ENCODE results near the gene SPACDR.
"Not testable (repeated sequence)": the region's sequence is repeated elsewhere in the genome, so short reads cannot be mapped to it uniquely, and the experiment has no call there.

SPACDR gene

DNA sequence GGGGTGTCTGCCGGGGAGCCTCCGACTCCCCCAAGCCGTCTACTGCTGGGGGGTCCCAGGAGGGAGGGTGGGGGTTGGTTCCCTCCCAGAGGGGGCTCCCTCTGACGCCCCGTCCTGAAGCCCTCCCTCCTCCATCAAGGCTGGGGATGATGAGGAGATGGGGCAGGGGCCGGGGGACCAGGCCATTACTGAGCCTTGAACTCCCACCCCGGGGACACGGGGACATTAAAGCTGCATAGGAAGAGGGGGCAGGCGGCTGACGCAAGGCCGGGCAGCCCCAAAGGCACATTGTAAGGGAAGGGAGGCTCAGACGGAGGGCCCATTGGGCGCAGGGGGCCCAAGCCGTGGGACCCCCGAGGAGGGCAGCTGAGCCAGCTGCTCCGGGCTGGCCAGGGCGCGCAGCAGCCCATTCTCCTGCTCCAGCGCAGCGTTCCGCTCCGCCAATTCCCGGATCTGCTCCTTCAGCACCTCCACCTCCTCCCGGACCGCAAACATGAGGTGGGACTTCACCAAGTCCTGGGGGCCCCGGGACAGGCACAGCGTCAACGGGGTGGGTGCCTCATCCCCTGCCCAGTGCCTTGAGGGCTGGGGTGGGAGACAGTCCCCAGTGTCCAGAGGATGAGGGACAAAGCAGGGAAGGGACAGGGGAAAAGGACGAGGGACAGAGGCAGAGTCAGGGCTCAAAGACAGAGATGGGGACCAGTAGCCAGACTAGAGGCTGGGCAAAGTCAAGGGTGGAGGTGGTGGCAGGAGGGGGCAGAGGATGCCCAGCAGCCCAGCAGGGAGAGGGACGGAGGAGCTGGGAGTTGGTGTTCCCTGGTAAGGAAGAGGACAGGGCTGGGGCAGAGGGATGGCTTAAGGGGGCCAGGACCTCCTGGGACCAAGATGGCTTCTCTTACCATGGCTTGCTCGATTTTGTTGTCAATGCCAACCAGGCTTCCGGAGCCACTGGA, 2.9 kb upstream of the SPACDR start:
- no peak for DNase-seq (ENCODE audit: low read depth in 2 of 2)

GRCh38 chr7:100465702-100466311, 1.7 kb upstream of the SPACDR start:
- DNase-seq (ENCODE audit: low read depth in 2 of 2): no peak

DNA sequence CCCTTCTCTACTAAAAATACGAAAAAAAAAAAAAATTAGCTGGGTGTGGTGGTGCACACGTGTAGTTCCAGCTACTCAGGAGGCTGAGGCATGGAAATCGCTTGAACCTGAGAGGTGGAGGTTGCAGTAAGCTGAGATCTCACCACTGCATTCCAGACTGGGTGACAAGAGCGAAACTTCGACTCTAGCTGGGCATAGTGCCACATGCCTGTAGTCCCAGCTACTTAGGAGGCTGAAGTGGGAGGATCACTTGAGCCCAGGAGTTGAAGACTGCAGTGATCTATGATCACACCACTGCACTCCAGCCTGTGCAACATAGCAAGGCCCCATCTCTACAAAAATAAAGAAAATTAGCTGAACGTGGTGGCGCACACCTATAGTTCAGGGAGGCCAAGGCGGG, 1.2 kb upstream of the SPACDR start:
- no peak for DNase-seq (ENCODE audit: low read depth in 2 of 2)

GRCh38 chr7:100464791-100465190, 731 bp upstream of the SPACDR start:
- DNase-seq (ENCODE audit: low read depth in 2 of 2): no peak

GRCh38 chr7:100457033-100457432, 7.0 kb downstream of the SPACDR start:
- DNase-seq (ENCODE audit: low read depth in 2 of 2): no peak

- no peak for DNase-seq (ENCODE audit: low read depth in 2 of 2)
Measured at GRCh38 chr7:100456562-100456961, 7.5 kb downstream of the SPACDR start.

GRCh38 chr7:100455206-100455605, 8.9 kb downstream of the SPACDR start:
- DNase-seq (ENCODE audit: low read depth in 2 of 2): no peak

- DNase-seq (ENCODE audit: low read depth in 2 of 2): not testable (repeated sequence)
Measured at GRCh38 chr7:100453854-100454253, 10.2 kb downstream of the SPACDR start.

DNA sequence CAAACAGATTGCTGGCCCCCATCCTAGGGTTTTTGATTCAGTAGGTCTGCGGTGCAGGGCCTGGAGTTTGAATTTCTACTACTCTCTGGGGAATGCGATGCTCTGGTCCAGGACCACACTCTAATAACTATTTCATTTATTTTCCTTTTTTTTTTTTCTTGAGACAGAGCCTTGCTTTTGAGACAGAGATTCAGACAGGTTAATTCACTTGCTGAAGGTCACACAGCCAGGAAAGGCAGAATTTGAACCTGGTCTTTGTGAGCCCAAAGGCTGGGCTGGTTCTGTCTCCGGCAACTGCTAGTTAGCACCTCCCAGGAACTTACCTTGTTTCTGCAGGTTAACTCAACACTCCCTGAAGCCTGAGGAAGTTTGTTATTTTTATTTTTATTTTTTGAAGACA, 11.5 kb downstream of the SPACDR start:
- no peak for DNase-seq (ENCODE audit: low read depth in 2 of 2)

DNA sequence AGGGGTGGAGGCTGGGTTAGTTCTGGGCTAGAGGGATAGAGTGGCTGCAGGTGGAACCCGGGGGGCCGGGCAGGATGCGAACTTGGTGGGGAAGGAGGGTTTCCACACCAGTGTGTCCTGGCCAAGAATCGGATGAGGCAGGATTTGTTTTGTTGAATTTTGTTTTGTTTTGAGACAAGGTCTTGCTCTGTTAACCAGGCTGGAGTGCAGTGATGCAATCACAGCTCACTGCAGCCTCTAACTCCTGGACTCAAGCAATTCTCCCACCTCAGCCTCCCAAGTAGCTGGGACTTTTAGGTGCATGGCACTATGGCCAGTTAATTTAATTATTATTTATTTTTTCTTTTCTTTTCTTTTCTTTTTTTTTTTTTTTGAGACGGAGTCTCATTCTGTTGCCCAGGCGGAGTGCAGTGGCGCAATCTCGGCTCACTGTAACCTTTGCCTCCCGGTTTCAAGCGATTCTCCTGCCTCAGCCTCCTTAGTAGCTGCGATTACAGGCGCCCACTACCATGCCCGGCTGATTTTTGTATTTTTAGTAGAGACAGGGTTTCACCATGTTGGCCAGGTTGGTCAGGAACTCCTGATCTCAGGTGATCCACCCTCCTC, 14.8 kb downstream of the SPACDR start:
- DNase-seq (ENCODE audit: low read depth in 2 of 2): no peak

GRCh38 chr7:100447363-100447762, 16.7 kb downstream of the SPACDR start:
- DNase-seq (ENCODE audit: low read depth in 2 of 2): not testable (repeated sequence)

DNA sequence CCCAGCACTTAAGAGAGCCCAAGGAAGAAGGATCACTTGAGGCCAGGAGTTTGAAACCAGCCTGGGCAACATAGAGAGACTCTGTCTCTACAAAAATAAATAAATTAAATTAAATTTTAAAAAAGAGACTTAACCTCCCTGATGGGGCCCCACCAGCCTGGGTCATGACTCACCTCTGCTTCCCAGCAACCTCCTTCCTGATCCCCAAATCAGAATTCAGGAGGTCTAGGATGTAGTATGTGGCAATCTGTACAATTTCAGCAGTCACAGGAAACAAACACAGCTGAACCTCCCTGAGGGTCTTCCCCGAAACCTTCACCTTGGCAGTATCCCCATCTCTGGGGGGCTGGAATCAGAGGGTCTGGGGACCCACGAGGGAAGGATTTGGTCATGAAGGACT, 18.0 kb downstream of the SPACDR start:
- DNase-seq (ENCODE audit: low read depth in 2 of 2): no peak

DNA sequence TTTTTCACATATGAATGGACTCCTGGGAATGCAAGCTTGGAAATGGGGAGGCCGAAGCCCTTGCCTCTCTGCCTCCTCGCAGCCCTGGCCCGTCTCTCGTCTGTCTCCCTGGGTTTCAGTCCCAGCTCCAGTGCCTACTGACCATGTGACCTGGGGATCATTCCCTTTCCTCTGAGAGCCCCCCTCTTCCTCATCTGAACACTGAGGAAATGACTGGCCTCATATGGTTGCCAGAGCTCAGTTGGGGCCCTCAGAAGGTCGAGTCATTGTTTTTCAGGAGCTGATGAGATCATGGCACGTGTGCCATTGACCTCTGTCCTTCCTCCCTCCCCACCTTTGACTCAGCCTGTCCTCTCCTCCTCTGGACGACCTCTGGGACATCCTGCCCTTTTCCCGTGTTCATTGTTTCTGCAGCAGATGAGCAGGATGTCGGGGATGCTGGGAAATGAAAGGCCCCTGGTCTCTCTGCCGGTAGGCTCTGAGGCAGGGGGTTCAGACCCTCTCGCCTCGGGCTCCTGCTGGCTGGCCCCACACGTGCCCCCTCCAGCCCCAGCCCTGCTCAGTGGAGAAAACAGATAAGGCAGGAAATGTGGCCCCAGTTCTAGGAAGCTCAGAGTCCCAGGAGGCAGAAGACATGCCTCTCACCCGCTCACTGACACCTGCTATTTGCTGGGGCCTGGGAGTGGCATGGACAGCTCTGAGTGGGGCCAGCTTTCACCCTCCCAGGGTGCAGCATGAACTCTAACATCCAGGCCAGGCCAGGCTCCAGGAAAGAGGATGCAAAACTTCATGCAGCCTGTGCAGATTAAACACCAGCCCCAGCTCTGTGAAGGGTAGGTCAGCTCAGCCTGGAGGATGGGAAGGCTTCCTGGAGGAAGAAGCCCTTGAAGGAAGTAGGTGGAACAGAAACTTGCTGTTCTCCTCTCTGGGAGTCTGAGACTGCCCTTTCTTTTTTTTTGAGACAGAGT, 19.5 kb downstream of the SPACDR start:
- no peak for DNase-seq (ENCODE audit: low read depth in 2 of 2)

DNA sequence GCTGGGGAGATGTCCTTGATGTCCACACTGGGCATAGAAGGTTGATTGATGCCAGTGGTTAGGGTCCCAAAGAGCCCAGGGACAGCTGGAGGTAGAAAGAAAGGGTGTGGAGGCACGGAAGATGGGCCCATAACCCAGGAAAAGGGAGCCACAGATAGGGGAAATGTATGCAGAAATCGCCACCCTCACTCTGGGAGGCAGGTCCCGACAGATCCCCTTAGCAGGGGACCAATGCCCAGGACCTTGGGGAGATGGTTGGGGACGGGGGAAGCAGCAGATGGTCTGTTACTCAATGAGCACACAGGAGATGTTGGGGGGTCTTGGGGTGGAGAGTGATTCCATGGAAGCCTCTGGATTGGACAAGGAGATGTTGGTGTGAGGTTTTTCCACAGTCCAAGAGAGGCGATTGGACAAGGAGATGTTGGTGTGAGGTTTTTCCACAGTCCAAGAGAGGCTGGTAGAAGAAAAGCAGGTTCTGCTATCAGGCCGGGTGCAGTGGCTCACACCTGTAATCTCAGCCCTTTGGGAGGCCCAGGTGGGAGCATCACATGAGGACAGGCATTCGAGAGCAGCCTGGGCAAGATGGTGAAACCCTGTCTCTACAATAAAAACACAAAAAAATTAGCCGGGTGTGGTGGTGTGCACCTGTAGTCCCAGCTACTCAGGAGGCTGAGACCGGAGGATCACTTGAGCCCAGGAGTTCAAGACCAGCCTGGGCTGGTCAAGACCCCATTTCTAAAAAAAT, 20.8 kb downstream of the SPACDR start:
- no peak for DNase-seq (ENCODE audit: low read depth in 2 of 2)

- DNase-seq (ENCODE audit: low read depth in 2 of 2): no peak
Measured at GRCh38 chr7:100441641-100442535, 22.2 kb downstream of the SPACDR start.

GRCh38 chr7:100439244-100439643, 24.8 kb downstream of the SPACDR start:
- DNase-seq (ENCODE audit: low read depth in 2 of 2): not testable (repeated sequence)

DNA sequence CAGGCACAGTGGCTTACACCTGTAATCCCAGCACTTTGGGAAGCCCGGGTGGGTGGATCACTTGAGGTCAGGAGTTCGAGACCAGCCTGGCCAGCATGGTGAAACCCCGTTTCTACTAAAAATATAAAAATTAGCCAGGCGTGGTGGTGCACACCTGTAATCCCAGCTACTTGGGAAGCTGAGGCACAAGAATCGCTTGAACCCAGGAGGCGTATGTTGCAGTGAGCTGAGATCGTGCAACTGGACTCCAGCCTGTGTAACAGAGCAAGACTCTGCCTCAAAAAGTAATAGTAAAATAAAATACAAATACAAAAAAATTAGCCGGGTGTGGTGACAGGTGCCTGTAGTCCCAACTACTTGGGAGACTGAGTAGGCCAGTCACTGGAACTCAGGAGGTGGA, 25.3 kb downstream of the SPACDR start:
- not testable (repeated sequence) for DNase-seq (ENCODE audit: low read depth in 2 of 2)

DNA sequence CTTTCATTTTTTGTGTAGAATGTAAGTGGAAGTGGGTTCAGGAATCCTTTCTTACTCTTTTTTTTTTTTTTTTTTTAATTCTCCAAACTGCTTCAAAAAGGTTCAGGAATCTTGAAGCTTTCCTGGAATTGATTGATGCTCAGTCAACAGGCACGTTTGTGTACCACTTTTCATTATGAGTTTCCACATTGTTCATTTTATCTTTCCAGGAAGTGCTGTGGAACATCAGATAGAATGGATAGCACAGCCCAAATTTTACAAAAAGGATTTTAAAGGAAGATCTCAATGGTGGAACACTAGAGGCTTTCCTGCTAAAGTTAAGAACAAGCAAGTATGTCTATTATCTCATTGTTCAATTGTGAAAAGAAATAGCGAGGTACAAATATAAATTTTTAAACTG, 25.9 kb downstream of the SPACDR start:
- DNase-seq (ENCODE audit: low read depth in 2 of 2): no peak

GRCh38 chr7:100437150-100438100, 26.6 kb downstream of the SPACDR start:
- no peak for DNase-seq (ENCODE audit: low read depth in 2 of 2)
